ENCODE measurements around the gene CD7.

GRCh38 chr17:82324566-82325285 lies 7.3 kb upstream of the CD7 start:
- no peak for TF ChIP-seq POLR2A (IDR thresholded peaks at IDR 0.05)
- no peak for TF ChIP-seq CTCF (IDR thresholded peaks at IDR 0.05)
